HepG2 (cell line): Measurements from ENCODE around the gene METTL22. TPM values are rescaled to one million over a fixed set of nuclear protein-coding genes. Genes with fewer than 3 reads are reported as not detected.

ENCODE experiments used
- BCL6 ChIP-seq: IDR thresholded peaks from 2 replicates; pipeline ENCODE4 v1.6.1; 2016; ENCODE audit warnings: missing genetic modification reagents, missing compliant biosample characterization
- CEBPG ChIP-seq: IDR thresholded peaks from 2 replicates; pipeline ENCODE4 v1.6.1; 2016
- FLYWCH1 ChIP-seq: sonication (generic); formaldehyde crosslinking; IDR thresholded peaks from 2 replicates; pipeline ENCODE4 v1.8.1; 2023; ENCODE audit warnings: mild to moderate bottlenecking, missing genetic modification reagents
- HDAC2 ChIP-seq: sonication (generic); formaldehyde crosslinking; IDR thresholded peaks from 2 replicates; pipeline ENCODE4 v1.4.0; 2020; ENCODE audit warnings: missing genetic modification reagents
- HNF4A ChIP-seq: sonication (generic); formaldehyde crosslinking; IDR thresholded peaks from 2 replicates; pipeline ENCODE4 v1.4.0; 2020; ENCODE audit warnings: missing genetic modification reagents
- HOXA3 ChIP-seq: sonication (generic); formaldehyde crosslinking; IDR thresholded peaks from 2 replicates; pipeline ENCODE4 v1.5.0; 2020; ENCODE audit warnings: missing genetic modification reagents
- HOXA5 ChIP-seq: sonication (generic); formaldehyde crosslinking; IDR thresholded peaks from 2 replicates; pipeline ENCODE4 v1.4.0; 2020; ENCODE audit warnings: missing genetic modification reagents
- IRF2 ChIP-seq: IDR thresholded peaks from 2 replicates; pipeline ENCODE4 v1.6.1; 2018; ENCODE audit warnings: missing genetic modification reagents, missing compliant biosample characterization
- RBM22 ChIP-seq: fragments of 200-400 bp; formaldehyde crosslinking; optimal IDR thresholded peaks from 2 replicates; pipeline ENCODE3; 2017; ENCODE audit warnings: mild to moderate bottlenecking, low read length, moderate library complexity
- RCOR2 ChIP-seq: IDR thresholded peaks from 2 replicates; pipeline ENCODE4 v1.6.1; 2016; ENCODE audit warnings: missing biosample characterization, missing genetic modification reagents
- SAP130 ChIP-seq: IDR thresholded peaks from 2 replicates; pipeline ENCODE4 v1.6.1; 2016; ENCODE audit warnings: low read depth
- SOX13 ChIP-seq, 3 experiments: fragments of 450-650 bp in 1 of 3; sonication (generic) in 1 of 3; formaldehyde crosslinking in 1 of 3; IDR thresholded peaks in 2 of 3; conservative IDR thresholded peaks in 1 of 3; 2 replicates each; pipeline versions ENCODE4 v1.5.0 to v1.6.1; 2016 to 2020; ENCODE audit warnings: antibody characterized with exemption in 1 of 3, mild to moderate bottlenecking in 1 of 3, missing compliant biosample characterization in 1 of 3, missing genetic modification reagents in 1 of 3, moderate library complexity in 1 of 3
- SOX5 ChIP-seq: IDR thresholded peaks from 2 replicates; pipeline ENCODE4 v1.6.1; 2016; ENCODE audit warnings: borderline replicate concordance
- ZFYVE20 ChIP-seq: sonication (generic); formaldehyde crosslinking; IDR thresholded peaks from 2 replicates; pipeline ENCODE4 v1.8.0; 2023; ENCODE audit warnings: low read depth, mild to moderate bottlenecking, moderate library complexity, missing genetic modification reagents, borderline replicate concordance
- ZNF101 ChIP-seq: sonication (generic); formaldehyde crosslinking; IDR thresholded peaks from 2 replicates; pipeline ENCODE4 v1.4.0; 2020; ENCODE audit warnings: mild to moderate bottlenecking, low read depth, missing genetic modification reagents, borderline replicate concordance
- ZNF292 ChIP-seq: sonication (generic); formaldehyde crosslinking; IDR thresholded peaks from 2 replicates; pipeline ENCODE4 v1.8.1; 2022; ENCODE audit warnings: mild to moderate bottlenecking, low read depth, missing genetic modification reagents, borderline replicate concordance
- ZNF672 ChIP-seq: sonication (generic); formaldehyde crosslinking; IDR thresholded peaks from 2 replicates; pipeline ENCODE4 v1.8.1; 2022; ENCODE audit warnings: missing genetic modification reagents
- polyA plus RNA-seq, 8 experiments: library from polyadenylated mRNA; depleted of rRNA in 3 of 8; stranded (reverse) in 7 of 8; unstranded in 1 of 8; fragments of >200 nt; fragmentation: Illumina TruSeq in 4 of 8; extraction: Trizol in 4 of 8; gene quantifications; 2 replicates each; pipeline versions ENCODE4 v1.2.1 to v1.2.3, GENCODE V29; 2011 to 2016; ENCODE audit warnings: low read depth in 4 of 8, missing spikeins in 1 of 8, mixed read lengths in 1 of 8; ENCODE audit not compliant: insufficient read depth in 1 of 8
- total RNA-seq, 5 experiments: library from RNA; depleted of rRNA; stranded (reverse); fragments of >200 nt; fragmentation: Illumina TruSeq; extraction: Trizol; gene quantifications; 2 replicates each; pipeline ENCODE4 v1.2.3, GENCODE V29; 2016; ENCODE audit warnings: low read depth in 1 of 5
- TF ChIP-seq, protein P1 (sequence below): sonication (generic); formaldehyde crosslinking; conservative IDR thresholded peaks from 2 replicates; pipeline ENCODE4 v1.4.0; 2020; ENCODE audit warnings: mild to moderate bottlenecking, missing genetic modification reagents, moderate library complexity
- TF ChIP-seq, protein P2 (sequence below), 2 experiments: sonication (generic) in 1 of 2; formaldehyde crosslinking in 1 of 2; IDR thresholded peaks; 2 replicates each; pipeline versions ENCODE4 v1.4.0 to v1.6.1; 2016 to 2020; ENCODE audit warnings: borderline replicate concordance in 1 of 2, low read depth in 1 of 2, mild to moderate bottlenecking in 1 of 2, missing genetic modification reagents in 1 of 2
- TF ChIP-seq, protein P3 (sequence below): IDR thresholded peaks from 2 replicates; pipeline ENCODE4 v1.6.1; 2016; ENCODE audit warnings: low read depth

Gene METTL22
- total and polyA plus RNA-seq, 2 of the 13 experiments (the other 11 are each of a cell fraction or from before 2014, with no cell fraction given) = 36.2 to 94.8 TPM

DNA sequence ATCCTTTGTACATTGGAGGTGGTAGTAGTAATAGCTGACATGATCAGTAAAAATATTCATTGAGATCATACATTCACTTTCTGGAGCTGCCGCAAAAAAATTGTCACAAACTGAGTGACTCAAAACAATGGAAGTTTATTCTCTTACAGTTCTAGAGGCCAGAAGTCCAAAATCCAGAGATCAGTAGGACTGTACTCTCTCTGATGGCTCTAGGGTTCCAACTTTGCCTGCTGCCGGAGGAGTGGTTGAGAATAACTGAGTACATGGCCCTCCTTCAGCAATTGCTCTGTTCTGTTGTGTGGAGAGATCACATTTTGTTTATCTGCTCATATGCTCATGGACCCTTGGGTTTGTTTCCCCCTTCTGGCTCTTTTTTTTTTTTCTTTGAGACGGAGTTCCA is 76.5 kb downstream of the METTL22 start (continued):
- 0 out of 2 replicates have a peak, but pooled peaks have one; percentile 18 for TF ChIP-seq ZNF292
- no peak for TF ChIP-seq RBM22
- TF ChIP-seq SOX5 (CRISPR knock-in tag) = peak; percentile 85
- TF ChIP-seq FLYWCH1 (CRISPR knock-in tag) = no peak
- TF ChIP-seq ZNF101 (CRISPR knock-in tag) = no peak
- no peak for TF ChIP-seq HOXA5
- TF ChIP-seq SOX13 (IDR thresholded peaks at IDR 0.05) = peak; percentile 35; the same call in 1 of the 2 replicates
- peak in 1 of 2 experiments; percentile 82; a peak in 2 of 4 replicates for TF ChIP-seq SOX13 (CRISPR knock-in tag; conservative IDR thresholded peaks at IDR 0.05 in 1 of 2, IDR thresholded peaks at IDR 0.05 in 1 of 2)
- TF ChIP-seq, protein P1, sequence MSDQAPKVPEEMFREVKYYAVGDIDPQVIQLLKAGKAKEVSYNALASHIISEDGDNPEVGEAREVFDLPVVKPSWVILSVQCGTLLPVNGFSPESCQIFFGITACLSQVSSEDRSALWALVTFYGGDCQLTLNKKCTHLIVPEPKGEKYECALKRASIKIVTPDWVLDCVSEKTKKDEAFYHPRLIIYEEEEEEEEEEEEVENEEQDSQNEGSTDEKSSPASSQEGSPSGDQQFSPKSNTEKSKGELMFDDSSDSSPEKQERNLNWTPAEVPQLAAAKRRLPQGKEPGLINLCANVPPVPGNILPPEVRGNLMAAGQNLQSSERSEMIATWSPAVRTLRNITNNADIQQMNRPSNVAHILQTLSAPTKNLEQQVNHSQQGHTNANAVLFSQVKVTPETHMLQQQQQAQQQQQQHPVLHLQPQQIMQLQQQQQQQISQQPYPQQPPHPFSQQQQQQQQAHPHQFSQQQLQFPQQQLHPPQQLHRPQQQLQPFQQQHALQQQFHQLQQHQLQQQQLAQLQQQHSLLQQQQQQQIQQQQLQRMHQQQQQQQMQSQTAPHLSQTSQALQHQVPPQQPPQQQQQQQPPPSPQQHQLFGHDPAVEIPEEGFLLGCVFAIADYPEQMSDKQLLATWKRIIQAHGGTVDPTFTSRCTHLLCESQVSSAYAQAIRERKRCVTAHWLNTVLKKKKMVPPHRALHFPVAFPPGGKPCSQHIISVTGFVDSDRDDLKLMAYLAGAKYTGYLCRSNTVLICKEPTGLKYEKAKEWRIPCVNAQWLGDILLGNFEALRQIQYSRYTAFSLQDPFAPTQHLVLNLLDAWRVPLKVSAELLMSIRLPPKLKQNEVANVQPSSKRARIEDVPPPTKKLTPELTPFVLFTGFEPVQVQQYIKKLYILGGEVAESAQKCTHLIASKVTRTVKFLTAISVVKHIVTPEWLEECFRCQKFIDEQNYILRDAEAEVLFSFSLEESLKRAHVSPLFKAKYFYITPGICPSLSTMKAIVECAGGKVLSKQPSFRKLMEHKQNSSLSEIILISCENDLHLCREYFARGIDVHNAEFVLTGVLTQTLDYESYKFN (CRISPR knock-in tag) = peak; percentile 72
- TF ChIP-seq RCOR2 (CRISPR knock-in tag) = peak; percentile 60; the same call in 1 of the 2 replicates
- TF ChIP-seq HDAC2 (CRISPR knock-in tag) = 0 out of 2 replicates have a peak, but pooled peaks have one; percentile 31
- no peak for TF ChIP-seq ZFYVE20
- TF ChIP-seq HNF4A (CRISPR knock-in tag) = peak; percentile 91
- 0 out of 2 replicates have a peak, but pooled peaks have one; percentile 27 for TF ChIP-seq CEBPG
- peak; percentile 56 for TF ChIP-seq SAP130
- no peak for TF ChIP-seq ZNF672
- TF ChIP-seq, protein P2, sequence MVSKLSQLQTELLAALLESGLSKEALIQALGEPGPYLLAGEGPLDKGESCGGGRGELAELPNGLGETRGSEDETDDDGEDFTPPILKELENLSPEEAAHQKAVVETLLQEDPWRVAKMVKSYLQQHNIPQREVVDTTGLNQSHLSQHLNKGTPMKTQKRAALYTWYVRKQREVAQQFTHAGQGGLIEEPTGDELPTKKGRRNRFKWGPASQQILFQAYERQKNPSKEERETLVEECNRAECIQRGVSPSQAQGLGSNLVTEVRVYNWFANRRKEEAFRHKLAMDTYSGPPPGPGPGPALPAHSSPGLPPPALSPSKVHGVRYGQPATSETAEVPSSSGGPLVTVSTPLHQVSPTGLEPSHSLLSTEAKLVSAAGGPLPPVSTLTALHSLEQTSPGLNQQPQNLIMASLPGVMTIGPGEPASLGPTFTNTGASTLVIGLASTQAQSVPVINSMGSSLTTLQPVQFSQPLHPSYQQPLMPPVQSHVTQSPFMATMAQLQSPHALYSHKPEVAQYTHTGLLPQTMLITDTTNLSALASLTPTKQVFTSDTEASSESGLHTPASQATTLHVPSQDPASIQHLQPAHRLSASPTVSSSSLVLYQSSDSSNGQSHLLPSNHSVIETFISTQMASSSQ (IDR thresholded peaks at IDR 0.05; ENCODE audit: low read depth) = no peak
- TF ChIP-seq, protein P2 (CRISPR knock-in tag; IDR thresholded peaks at IDR 0.05; ENCODE audit: borderline replicate concordance) = peak; percentile 23; the same call in 1 of the 2 replicates
- TF ChIP-seq IRF2 (CRISPR knock-in tag) = 0 out of 2 replicates have a peak, but pooled peaks have one; percentile 42
- TF ChIP-seq, protein P3, sequence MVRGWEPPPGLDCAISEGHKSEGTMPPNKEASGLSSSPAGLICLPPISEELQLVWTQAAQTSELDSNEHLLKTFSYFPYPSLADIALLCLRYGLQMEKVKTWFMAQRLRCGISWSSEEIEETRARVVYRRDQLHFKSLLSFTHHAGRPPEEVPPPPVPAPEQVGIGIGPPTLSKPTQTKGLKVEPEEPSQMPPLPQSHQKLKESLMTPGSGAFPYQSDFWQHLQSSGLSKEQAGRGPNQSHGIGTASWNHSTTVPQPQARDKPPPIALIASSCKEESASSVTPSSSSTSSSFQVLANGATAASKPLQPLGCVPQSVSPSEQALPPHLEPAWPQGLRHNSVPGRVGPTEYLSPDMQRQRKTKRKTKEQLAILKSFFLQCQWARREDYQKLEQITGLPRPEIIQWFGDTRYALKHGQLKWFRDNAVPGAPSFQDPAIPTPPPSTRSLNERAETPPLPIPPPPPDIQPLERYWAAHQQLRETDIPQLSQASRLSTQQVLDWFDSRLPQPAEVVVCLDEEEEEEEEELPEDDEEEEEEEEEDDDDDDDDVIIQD (CRISPR knock-in tag) = peak; percentile 23; the same call in 1 of the 2 replicates
- no peak for TF ChIP-seq BCL6 (CRISPR knock-in tag)
- TF ChIP-seq HOXA3 (CRISPR knock-in tag) = peak; percentile 33; the same call in 1 of the 2 replicates
